ENCODE results near the gene RSPO3.
A peak's percentile ranks its signal among the peaks of the same experiment; 100 is the strongest.

RSPO3 gene

DNA sequence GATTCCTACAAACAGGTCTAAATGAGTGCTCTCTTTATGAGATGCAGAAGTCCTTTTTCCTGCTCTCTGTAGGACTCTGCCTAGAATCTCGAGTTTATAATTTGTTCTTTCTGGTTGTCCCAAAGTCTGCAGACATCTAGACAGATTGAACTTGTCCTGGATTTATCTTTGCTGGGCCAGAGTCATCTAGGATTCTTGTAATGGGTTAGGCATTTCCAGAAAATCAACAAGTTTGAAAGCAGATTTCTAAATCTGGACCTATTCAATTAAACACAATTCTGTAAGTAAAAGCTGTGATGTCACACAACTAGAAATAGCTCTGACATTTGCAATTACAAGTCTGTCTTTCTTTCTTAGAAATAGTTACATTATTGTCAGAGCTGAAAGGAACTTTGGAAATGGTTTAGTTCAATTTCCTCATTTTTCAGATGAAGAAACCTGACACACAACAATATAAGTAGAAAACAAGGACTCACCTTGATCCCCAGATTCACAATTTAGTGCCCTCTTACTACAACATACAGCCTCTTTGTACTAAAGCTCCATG lies 4.2 kb upstream of the RSPO3 start:
- DNase-seq, result no peak

DNA sequence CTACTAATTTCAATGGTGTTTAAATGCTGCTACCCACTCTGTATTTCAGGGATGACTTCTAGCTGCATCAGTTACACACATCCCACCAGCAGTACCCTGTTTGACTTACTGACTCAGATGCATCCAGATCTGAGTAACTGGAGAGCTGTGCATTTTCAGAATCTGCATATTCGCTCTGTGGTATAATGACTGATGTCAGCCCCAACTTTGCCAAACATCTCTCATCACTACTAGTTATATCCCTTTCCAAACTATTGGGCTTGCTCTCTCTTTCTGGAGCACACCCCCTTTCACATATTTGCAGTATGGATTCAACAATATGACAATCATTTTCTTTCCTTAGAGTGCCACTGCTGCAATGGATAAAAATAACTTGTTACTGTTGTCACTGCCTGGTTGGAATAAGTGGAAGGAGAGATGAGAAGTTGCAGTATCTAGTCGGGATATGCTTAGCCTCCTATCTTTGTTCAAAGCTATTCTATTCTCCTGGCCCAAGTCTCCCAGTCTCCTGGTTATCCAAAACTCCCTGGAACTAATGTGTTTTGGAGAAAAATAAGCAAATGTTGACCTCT lies 3.3 kb upstream of the RSPO3 start:
- DNase-seq, result no peak

- DNase-seq, result no peak
Observed at GRCh38 chr6:127115746-127116145, 2.7 kb upstream of the RSPO3 start.

DNA sequence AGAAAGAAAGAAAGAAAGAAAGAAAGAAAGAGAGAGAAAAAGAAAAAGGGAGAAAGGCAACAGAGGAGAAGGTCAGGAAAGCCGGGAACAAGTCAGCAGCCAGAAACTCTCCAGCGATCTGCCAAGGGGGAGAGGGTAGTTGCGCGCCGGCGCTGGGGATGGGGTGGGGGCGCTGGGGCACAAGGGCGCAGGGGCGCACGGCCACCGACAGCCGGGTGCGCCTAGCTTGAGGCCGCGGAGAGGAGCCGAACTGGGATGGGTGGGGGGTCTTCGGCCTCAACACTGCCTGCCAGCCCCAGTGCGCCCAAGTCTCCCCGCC lies 533 bp upstream of the RSPO3 start:
- no peak for DNase-seq

GRCh38 chr6:127119102-127120022 lies 891 bp downstream of the RSPO3 start:
- DNase-seq, result no peak

GRCh38 chr6:127120023-127120786 lies 1.7 kb downstream of the RSPO3 start:
- no peak for DNase-seq

DNA sequence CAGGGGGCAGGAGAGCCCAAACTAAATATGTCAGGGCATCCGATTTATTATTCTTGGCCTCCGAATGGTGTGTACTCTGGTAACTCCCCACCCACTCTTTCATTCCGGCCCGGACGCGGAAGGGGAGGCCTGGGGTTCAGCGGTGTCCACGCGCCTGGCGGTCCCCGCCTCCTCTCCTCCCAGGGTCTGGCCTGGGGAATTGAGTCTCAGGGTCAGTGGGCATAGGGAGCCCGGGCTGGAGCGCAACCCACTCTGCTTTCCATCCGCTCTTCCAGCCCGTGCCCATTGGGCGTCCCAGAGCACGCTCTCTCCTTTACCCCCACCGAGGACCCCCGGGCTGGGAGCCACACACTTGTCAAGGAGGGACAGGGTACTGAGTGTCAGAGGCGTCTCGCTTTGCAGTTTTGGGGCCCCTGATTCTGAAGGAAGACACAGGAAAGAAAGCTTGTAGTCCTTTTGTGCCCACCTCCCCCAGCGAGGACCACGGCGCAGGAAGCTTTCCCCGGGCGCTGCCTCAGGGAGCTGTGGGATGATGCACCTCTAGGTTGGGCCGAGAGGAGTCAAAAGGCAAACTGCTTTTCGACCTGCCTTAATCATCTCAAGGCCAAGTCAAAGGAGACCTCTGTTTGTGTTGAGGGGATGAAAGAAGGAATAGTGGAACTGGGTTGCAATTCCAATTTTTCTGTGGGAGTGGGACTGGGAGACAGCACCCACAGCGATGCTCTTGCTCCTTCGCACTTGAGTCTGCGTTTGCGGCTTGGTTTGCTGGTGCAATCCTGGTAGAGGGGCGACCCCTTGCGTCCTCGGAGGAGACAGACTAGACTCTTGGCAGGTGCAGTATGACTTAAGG lies 2.5 kb downstream of the RSPO3 start:
- peak; percentile 52 for DNase-seq

DNA sequence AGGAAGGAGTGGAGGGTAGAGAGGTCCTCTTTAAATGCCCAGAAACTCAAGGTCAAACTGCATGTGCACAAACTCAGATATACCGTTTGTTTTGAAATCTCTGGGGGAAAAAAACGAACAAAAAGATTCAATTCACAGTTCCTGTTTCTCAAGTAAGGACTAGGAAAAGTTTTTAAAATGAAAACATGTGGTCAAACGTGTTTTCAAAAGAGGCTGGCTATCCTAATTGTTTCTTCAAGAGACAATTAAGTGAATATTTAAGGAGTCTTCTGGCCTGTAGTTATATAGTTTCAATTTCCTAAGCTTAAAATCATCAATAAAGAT lies 3.1 kb downstream of the RSPO3 start:
- DNase-seq, result no peak

DNA sequence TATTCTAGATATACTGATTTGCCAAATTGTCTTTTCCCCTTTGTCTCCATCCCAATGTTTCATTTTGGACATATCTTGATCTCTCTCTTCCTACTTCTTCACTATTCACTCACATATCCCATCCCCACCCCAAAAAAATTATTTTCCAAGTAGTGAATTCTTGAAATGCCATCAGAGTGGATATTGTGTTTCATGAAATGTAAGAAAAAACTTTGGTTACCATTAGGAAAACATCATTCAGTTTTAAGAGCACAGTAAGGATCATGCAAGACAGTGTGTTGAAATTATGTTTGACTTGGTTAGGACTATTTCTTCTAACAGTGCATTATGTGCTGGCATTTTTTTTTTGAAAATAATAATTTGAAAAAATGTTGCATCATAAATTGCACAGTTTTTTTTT lies 5.7 kb downstream of the RSPO3 start:
- no peak for DNase-seq

- no peak for DNase-seq
Observed at GRCh38 chr6:127124680-127125079, 6.2 kb downstream of the RSPO3 start.

- DNase-seq, result no peak
Observed at GRCh38 chr6:127128066-127128465, 9.6 kb downstream of the RSPO3 start.

- DNase-seq, result no peak
Observed at GRCh38 chr6:127129251-127129650, 10.8 kb downstream of the RSPO3 start.

DNA sequence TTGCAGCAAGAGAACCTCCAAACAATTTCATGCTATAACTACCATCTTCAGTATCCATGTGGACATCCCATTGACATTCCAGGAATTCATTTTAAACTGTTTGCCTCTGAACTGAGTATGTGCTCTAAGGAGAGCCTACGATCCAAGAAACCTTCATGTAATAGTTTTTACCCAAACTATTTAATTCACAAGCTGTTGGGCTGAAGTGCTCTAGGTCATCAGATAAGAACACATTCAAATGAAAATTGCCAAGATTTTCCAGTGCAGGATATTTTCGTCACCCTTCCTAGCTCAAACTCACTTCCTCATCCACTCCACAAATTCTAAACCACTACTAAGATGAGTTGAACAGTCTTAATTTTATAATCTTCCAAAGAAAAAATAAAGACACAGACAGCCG lies 12.8 kb downstream of the RSPO3 start:
- DNase-seq, result no peak

- DNase-seq, result no peak
Observed at GRCh38 chr6:127131772-127132376, 13.4 kb downstream of the RSPO3 start.

DNA sequence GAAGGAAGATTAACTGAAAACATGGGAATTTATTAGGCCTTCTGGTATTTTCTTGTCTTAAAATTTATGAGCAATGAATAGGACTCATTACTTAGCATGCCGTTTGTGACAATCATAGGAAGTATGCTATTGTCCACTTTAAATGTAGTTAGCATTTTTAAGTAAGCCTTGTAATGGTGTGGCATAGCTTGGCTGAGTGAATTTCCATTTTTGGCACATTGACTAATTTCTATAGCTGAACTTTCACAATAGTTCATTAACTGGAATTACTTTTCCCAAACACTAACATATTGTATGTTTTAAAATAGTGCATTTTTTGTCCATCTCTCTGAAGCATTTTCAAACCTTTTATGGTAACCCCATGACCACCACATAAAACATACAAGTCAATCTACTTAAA lies 15.7 kb downstream of the RSPO3 start:
- DNase-seq, result no peak

- DNase-seq, result no peak
Observed at GRCh38 chr6:127136786-127137185, 18.3 kb downstream of the RSPO3 start.

DNA sequence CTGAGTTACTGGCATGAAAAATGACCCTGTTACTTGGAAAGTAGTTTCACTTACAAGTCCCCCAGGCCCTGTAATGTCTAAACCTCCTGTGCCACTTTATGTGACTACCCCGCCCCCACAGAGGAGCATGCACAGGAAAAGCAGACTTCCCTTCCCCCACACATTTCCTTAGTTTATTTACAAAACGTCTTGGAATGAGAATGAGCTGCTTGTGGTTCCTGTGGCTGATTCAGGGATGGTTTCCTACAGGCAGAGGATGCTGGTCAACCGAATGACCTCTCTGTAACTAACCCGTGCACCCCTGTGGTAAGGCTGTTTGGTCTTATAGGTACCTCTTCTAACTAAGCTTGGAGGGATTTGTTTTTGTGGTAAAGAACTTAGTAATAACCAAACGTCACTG lies 28.5 kb downstream of the RSPO3 start:
- DNase-seq, result no peak

DNA sequence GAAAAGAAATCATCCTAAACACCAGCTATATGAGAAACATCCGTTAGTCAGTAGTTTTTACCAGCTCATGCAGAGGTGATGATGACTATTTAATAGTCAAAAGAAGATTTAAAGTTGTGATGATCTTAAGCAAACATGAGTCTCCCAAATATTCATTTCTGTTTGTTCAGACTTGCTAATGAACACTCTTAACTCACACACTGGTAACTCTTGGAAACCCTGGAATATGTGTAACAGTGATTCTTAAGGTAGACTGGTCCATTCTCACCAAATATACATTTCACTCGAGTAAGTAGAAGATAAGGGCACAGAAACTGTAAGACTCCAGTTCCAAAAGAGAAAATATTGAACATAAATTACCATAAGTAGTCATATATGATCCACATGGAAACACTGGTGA lies 29.1 kb downstream of the RSPO3 start:
- DNase-seq, result no peak

DNA sequence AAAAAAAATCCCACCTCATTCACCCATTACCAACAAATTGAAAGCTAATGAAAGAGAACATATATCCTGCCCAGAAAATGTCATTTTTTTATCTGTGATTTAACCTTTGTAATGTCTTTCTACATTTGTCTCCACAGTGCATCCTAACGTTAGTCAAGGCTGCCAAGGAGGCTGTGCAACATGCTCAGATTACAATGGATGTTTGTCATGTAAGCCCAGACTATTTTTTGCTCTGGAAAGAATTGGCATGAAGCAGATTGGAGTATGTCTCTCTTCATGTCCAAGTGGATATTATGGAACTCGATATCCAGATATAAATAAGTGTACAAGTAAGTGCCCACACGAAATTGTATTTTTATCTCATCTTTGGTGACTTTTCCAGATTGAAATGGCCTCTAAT lies 30.0 kb downstream of the RSPO3 start:
- DNase-seq, result no peak

DNA sequence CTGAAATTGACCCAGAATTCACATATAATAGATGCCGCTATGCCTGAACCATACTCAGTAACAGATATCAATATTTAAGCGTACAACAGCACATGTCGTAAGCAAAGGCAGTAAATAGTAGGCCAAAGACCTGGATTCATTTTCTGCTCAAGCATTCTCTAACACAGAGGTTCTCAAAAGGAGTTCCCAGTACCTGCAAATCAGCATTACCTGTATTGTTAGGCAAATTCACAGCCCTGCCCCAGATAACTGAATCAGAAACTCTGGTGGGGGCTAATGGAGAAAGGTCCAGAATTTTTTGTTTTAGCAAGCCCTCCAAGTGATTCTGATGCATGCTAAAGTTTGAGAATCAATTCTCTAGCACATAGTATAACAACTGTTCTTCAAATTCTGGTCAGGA lies 36.0 kb downstream of the RSPO3 start:
- DNase-seq, result no peak

- no peak for DNase-seq
Observed at GRCh38 chr6:127160484-127160883, 42.0 kb downstream of the RSPO3 start.

DNA sequence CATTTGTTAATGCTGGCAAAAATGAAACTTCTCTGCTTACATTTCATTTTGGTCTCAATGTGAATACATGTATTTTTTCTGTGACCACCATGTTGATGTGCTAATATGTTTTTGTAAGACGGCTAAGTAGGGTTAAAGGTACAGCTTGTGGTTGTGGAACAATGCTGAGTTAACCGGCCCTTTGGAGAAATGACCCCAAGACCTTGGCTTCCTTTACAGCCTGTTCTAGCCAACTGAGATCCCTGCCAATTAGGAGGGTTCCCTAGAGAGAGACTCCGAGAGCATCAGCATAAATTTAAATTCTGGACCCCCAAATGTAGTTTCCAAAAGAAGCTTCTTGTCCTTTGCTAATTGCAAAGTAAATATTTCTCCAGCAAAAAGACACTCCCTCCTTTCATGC lies 44.4 kb downstream of the RSPO3 start:
- no peak for DNase-seq

- no peak for DNase-seq
Observed at GRCh38 chr6:127164036-127164435, 45.6 kb downstream of the RSPO3 start.

Data from activated CD4-positive, alpha-beta T cell treated with anti-CD3 and anti-CD28 coated beads, Interleukin-2, amount 50 U/mL, for 1 hour (primary cell).